Activated CD8-positive, alpha-beta memory T cell treated with anti-CD3 and anti-CD28 coated beads for 1 hour (primary cell): ENCODE data around the gene KNDC1.
A peak's percentile ranks its signal among the peaks of the same experiment; 100 is the strongest.

ENCODE experiments used
- DNase-seq, 2 donors: peaks; one replicate each; pipeline ENCODE4 v3.0.0-alpha.2; 2020; ENCODE audit warnings: low read depth in 1 of 2; ENCODE audit errors: extremely low read depth in 1 of 2

The KNDC1 gene

DNA sequence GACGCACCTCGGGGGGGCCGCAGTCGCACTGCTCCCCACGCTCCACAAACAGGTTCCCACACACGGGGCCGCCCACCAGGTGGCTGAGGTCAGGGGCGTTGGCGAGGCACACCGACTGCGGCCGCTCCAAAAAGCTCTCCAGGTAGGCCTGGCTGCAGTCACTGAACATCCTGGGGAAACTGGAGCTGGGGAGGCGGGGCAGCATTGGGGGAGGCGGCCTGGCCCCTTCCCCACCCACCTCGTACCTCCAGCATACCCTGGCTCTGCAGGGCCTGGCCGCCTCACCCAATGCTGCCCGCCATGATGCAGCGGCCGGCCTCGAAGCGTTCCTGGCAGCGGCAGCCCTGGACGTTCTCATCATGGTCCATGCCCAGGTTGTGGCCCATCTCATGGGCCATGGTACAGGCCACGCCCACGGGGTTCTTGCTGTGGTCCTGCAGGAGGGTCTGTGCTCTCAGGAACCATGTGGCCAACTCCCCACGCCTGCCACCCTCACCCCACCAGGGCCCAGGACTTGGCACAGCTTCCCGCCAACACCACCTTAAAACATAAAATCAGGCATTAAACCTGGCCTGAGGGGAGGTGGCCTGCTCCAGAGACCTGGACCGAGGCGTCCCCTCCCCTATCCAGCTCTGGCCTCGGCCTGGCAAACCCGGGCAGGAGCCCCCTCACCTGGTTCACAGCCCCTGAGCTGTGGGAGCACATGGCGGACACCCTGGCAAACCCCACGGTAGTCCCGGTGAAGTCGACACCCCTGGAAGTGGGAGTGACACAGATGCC is 111.7 kb downstream of the KNDC1 start:
- no peak for DNase-seq

DNA sequence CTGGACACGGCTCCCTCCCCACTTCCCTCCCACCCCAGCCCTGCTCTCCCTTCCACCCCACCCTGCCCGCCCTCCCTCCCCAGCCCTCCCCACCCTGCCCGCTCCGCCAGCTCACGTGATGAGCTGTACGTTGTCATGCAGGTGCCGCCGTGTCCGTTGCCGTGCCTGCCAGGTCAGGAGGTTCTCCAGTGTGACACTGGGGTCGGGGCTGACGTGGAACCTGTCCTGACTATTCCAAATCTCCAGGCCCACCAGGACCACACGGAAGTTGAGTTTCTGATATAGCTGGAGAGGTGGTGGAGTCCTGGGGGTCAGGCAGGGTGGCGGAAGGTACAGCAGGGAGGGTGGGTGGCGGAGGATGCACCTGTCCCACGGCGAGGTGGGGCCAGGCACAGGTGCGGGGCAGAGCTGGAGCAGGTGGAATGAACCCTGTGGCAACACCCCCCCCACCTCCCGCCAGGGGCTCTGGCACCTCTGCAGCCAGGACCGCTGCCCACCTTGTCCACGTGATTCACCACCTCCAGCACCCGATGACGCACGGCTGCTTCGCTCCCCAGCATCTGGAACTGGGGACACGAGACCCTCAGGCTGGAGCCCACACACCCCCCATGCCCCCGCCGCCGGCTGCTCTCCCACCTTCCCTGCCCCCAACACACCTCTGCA is 112.4 kb downstream of the KNDC1 start:
- DNase-seq = no peak

- no peak for DNase-seq
Measured at GRCh38 chr10:133272964-133273420, 113.0 kb downstream of the KNDC1 start.

GRCh38 chr10:133273534-133274143 is 113.6 kb downstream of the KNDC1 start:
- DNase-seq = no peak

DNA sequence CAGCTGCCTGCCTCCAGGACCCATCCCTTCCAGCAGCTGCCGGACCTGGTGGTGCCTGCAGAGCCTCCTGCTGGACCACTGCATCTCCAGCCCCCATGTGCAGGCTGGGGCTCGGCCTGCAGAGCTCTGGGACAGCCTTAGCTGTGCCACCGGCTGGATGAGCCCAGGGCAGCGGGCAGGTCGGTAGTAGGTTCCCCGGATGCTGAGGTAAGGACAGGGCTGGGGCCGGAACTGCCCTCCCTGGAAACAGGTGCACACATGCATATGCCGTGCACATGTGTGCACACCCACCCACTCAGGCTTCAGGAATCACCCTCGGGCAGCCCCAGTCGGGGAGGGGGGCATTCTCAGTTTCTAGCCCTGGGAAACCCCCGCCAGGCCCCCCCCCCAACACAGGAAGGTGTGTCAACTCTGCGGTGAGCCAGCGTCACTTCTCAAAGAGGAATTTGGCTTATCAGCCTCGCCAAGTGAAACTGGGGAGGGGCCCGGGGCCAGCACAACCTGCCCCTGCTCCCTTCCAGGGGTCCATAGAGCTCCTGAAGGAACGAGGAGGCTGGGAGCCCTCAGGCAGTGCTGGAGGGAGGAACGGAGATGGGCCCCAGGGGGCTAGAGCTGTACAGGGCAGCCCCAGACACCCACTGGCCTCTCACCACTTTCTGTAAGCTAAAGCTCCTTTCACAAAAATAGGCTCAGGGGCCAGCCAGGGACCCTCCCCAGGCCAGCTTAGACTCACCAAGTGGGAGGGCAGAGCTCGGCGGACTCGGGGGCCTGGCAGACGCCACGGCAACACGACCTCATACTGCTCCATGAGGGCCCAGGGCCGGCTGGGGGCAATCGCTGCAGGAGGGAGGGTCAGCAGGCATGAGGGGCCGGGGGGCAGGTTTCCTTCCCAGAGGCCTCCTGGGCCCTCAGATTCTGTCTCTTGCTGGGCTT is 115.0 kb downstream of the KNDC1 start:
- DNase-seq = peak; percentile 56 to 58

GRCh38 chr10:133275684-133276092 is 115.7 kb downstream of the KNDC1 start:
- peak in 1 of 2 donors; percentile 42 for DNase-seq
